Right atrium auricular region (tissue), 2 donors: ENCODE measurements around the gene USP36. TPM values are rescaled to one million over a fixed set of nuclear protein-coding genes. Genes with fewer than 3 reads are reported as not detected.

ENCODE experiments used
- DNase-seq: peaks from one replicate; pipeline ENCODE4 v3.0.0-alpha.2; 2019; ENCODE audit warnings: low spot score
- H3K27ac ChIP-seq, 2 donors: fragments of 200-600 bp; sonication (generic); 1 replicate in 1 of 2; 2 replicates in 1 of 2; pipeline ENCODE4 v1.5.1; 2016 to 2019
- H3K27me3 ChIP-seq, 2 donors: fragments of 200-600 bp; sonication (generic); one replicate each; pipeline versions ENCODE4 v1.5.1 to v1.6.0; 2017 to 2019
- H3K36me3 ChIP-seq: fragments of 200-600 bp; sonication (generic); one replicate; pipeline ENCODE4 v1.5.1; 2016
- H3K4me1 ChIP-seq, 2 donors: fragments of 200-600 bp; sonication (generic); one replicate each; pipeline versions ENCODE4 v1.5.1 to v1.6.0; 2017 to 2019
- H3K4me3 ChIP-seq, 2 donors: fragments of 200-600 bp; sonication (generic); 1 replicate in 1 of 2; 2 replicates in 1 of 2; pipeline ENCODE4 v1.5.1; 2017 to 2019; ENCODE audit warnings: mild to moderate bottlenecking in 1 of 2, moderate library complexity in 1 of 2
- H3K9me3 ChIP-seq, 2 donors: fragments of 200-600 bp; sonication (generic); one replicate each; pipeline ENCODE4 v1.5.1; 2019
- CTCF ChIP-seq, 2 donors: fragments of 200-600 bp; sonication (generic); IDR thresholded peaks; one replicate each; pipeline ENCODE4 v1.5.1; 2019; ENCODE audit warnings: antibody characterized with exemption in 2 of 2
- total RNA-seq, 2 donors: library from RNA; depleted of rRNA; stranded (reverse); fragments of >200 nt; gene quantifications; one replicate each; pipeline ENCODE4 v1.1.0, GENCODE V29; 2016

USP36 gene
- total RNA-seq, 2 donors from 2014 or later: 15.4 to 18.1 TPM

DNA sequence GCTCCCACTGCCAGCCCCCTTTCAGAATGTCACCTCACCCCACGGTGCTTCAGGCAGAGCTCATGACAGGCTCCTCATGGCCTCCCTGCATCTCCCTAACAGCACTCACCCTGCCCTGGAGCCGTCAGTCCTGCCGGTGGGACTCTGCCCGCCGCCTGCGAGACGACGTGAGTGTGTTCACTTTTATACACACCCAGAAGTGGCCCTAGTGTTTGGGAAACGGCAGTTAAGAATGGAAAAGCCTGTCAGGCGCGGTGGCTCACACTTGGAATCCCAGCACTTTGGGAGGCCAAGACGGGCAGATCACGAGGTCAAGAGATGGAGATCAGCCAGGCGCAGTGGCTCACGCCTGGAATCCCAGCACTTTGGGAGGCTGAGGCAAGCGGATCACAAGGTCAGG, 46.2 kb downstream of the USP36 start:
- no peak for DNase-seq
- Histone ChIP-seq H3K4me3 (no peak overlapping the region), H3K4me1 (peaks cover 0 to 38% of the 10 kb centered on the region in 2 donors), H3K9me3 (no peaks in the 10 kb centered on the region), H3K36me3 (peaks cover 38% of the 10 kb centered on the region), H3K27me3 (no peaks in the 10 kb centered on the region), H3K27ac (peak overlapping the region in 1 of 2 donors; percentile 20)
- no peak for TF ChIP-seq CTCF (IDR thresholded peaks at IDR 0.05)

DNA sequence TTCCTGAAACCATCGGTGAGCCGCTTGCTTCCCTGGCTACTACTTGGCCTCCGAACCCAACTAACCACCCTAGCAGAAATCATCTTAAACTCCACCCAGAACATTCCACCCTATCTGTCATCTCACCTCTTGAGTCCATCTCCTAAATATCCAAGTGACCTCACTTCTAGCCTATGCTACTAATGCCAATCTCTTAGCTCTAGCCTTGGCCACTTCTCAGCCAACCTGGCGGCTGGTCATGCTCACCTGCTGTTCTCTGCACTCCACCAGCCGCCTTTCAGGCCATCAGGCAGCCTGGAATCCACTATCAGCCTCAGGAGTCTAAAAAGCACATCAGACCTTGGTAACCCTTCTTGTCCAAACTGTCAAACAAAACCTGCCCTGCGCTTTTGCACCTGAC, 46.6 kb downstream of the USP36 start:
- no peaks in the 10 kb centered on the region for H3K27me3 ChIP-seq
- peak overlapping the region in 1 of 2 donors; percentile 20 for H3K27ac ChIP-seq
- peaks cover 0 to 42% of the 10 kb centered on the region in 2 donors for H3K4me1 ChIP-seq
- no peaks in the 10 kb centered on the region for H3K9me3 ChIP-seq
- H3K36me3 ChIP-seq: peaks cover 34% of the 10 kb centered on the region
- no peak for TF ChIP-seq CTCF (IDR thresholded peaks at IDR 0.05)
- H3K4me3 ChIP-seq: no peak overlapping the region
- no peak for DNase-seq

- no peaks in the 10 kb centered on the region for H3K9me3 ChIP-seq
- no peak overlapping the region for H3K27ac ChIP-seq
- no peak for DNase-seq
- H3K4me3 ChIP-seq: no peak overlapping the region
- peaks cover 0 to 42% of the 10 kb centered on the region in 2 donors for H3K4me1 ChIP-seq
- peaks cover 29% of the 10 kb centered on the region for H3K36me3 ChIP-seq
- no peak for TF ChIP-seq CTCF (IDR thresholded peaks at IDR 0.05)
- no peaks in the 10 kb centered on the region for H3K27me3 ChIP-seq
Measured at GRCh38 chr17:78793415-78793814, 47.2 kb downstream of the USP36 start.

GRCh38 chr17:78791840-78792709, 48.5 kb downstream of the USP36 start:
- Histone ChIP-seq H3K36me3 (peaks cover 15% of the 10 kb centered on the region), H3K4me1 (peaks cover 0 to 42% of the 10 kb centered on the region in 2 donors), H3K4me3 (no peak overlapping the region), H3K27me3 (no peaks in the 10 kb centered on the region), H3K27ac (peak overlapping the region; percentile 43 to 55), H3K9me3 (no peaks in the 10 kb centered on the region)
- TF ChIP-seq CTCF (IDR thresholded peaks at IDR 0.05): no peak
- no peak for DNase-seq

GRCh38 chr17:78790552-78790951, 50.1 kb downstream of the USP36 start:
- no peak for DNase-seq
- no peak for TF ChIP-seq CTCF (IDR thresholded peaks at IDR 0.05)
- no peak overlapping the region for H3K27ac ChIP-seq
- no peak overlapping the region for H3K4me3 ChIP-seq
- peaks cover 0 to 42% of the 10 kb centered on the region in 2 donors for H3K4me1 ChIP-seq
- peaks cover 9% of the 10 kb centered on the region for H3K36me3 ChIP-seq
- H3K9me3 ChIP-seq: no peaks in the 10 kb centered on the region
- H3K27me3 ChIP-seq: no peaks in the 10 kb centered on the region
